Prostate gland (tissue), 2 donors: ENCODE measurements around the gene CKMT1B.

ENCODE experiments used
- POLR2A ChIP-seq: fragments of 450-650 bp; IDR thresholded peaks from one replicate; pipeline ENCODE4 v1.6.1; 2016; ENCODE audit warnings: antibody characterized with exemption, mild to moderate bottlenecking
- TF ChIP-seq, protein P1 (sequence below), 4 experiments: fragments of 200-600 bp in 2 of 4; fragments of 450-650 bp in 2 of 4; sonication (generic) in 2 of 4; IDR thresholded peaks; 1 replicate in 3 of 4; 2 replicates in 1 of 4; pipeline ENCODE4 v1.5.1; 2016 to 2019; ENCODE audit warnings: antibody characterized with exemption in 4 of 4, mild to moderate bottlenecking in 2 of 4, moderate library complexity in 2 of 4

DNA sequence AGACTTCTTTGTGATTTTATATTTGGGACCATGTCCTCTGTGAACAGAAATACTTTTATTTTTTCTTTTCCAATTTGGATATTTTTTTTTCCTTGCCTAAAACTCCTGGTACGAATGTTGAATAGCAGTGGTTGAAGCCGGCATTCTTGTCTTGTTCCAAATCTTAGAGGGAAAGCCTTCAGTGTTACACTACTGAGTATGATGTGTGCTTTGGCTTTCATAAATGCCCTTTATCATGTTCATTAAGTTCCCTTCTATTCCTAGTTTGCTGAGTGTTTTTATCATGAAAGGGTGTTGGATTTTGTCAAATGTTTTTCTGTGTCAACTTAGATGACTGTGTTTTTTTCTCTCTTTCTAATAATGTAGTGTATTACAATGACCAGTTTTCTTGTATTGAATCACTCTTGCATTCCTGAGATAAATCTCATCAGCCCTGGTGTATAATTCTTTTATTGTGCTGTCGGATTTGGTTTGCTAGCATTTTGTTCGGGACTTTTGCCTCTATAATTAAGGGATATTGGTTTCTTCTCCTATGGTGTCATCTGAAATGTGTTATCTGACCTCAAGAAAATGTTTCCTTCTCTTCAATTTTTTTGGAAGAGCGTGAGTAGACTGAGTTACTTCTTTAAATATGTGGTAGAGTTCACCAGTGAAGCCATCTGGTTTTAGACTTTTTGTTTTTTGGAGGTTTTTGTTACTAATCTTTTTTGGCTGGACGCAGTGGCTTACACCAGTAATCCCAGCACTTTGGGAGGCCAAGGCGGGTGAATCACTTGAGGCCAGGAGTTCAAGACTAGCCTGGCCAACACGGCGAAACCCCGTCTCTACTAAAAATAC lies 43.1 kb upstream of the CKMT1B start:
- TF ChIP-seq, protein P1, sequence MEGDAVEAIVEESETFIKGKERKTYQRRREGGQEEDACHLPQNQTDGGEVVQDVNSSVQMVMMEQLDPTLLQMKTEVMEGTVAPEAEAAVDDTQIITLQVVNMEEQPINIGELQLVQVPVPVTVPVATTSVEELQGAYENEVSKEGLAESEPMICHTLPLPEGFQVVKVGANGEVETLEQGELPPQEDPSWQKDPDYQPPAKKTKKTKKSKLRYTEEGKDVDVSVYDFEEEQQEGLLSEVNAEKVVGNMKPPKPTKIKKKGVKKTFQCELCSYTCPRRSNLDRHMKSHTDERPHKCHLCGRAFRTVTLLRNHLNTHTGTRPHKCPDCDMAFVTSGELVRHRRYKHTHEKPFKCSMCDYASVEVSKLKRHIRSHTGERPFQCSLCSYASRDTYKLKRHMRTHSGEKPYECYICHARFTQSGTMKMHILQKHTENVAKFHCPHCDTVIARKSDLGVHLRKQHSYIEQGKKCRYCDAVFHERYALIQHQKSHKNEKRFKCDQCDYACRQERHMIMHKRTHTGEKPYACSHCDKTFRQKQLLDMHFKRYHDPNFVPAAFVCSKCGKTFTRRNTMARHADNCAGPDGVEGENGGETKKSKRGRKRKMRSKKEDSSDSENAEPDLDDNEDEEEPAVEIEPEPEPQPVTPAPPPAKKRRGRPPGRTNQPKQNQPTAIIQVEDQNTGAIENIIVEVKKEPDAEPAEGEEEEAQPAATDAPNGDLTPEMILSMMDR (IDR thresholded peaks at IDR 0.05), result no peak
- no peak for TF ChIP-seq POLR2A
